ENCODE data around the gene PLXNA4. TPM values are rescaled to one million over a fixed set of nuclear protein-coding genes. Genes with fewer than 3 reads are reported as not detected.

Gene PLXNA4
- total and polyA plus RNA-seq, 9 of the 15 experiments (the other 6 are each of a cell fraction or from before 2014, with no cell fraction given) = under 0.01 to 0.09 TPM; not detected in 7

DNA sequence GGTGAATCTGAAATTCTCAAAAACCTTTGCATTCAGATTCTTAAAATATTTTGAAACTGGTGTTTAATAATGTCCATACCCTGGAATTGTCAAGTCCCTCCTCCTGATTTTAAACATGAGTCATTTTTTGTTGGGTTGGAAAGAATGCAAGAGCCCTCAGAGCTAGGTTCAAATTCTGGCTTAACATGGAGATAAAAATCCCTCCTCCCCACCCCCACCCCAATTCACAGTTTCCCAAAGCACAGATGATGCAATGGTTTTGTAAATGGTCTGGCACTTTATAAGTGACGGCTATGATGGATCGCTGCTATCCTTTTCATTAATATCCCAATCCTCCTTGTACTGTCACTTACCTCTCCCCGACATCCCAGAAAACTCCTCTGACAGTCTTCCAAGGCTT lies 332.8 kb downstream of the PLXNA4 start:
- no peak for FAIRE-seq
- H3K27me3 ChIP-seq (ENCODE audit: control insufficient read depth in 2 of 2, insufficient read depth in 2 of 2, low read length in 2 of 2) = peaks cover 5 to 7% of the 10 kb centered on the region in 2 experiments; a peak in 3 of 5 replicates
- TF ChIP-seq JUND (IDR thresholded peaks at IDR 0.05; ENCODE audit: borderline replicate concordance, low read depth, low read length) (peak; percentile 51), JUND (tag; IDR thresholded peaks at IDR 0.05; ENCODE audit: borderline replicate concordance, low read depth, low read length) (no peak), NFIC (IDR thresholded peaks at IDR 0.05) (no peak), FOSL1 (tag; conservative IDR thresholded peaks at IDR 0.05) (peak; percentile 59; the same call in 1 of the 2 replicates), ATF4 (CRISPR knock-in tag; IDR thresholded peaks at IDR 0.05) (0 out of 2 replicates have a peak, but pooled peaks have one; percentile 28), EP400 (IDR thresholded peaks at IDR 0.05) (no peak), ZNF445 (CRISPR knock-in tag; IDR thresholded peaks at IDR 0.05; ENCODE audit: low read depth) (no peak), TRIM24 (IDR thresholded peaks at IDR 0.05) (peak in 1 of 2 experiments; percentile 38; a peak in 2 of 4 replicates), MEIS2 (IDR thresholded peaks at IDR 0.05; ENCODE audit: partially characterized antibody) (peak; percentile 91), LEF1 (IDR thresholded peaks at IDR 0.05) (peak; percentile 55; the same call in 1 of the 2 replicates), EHMT2 (IDR thresholded peaks at IDR 0.05) (no peak), ZNF644 (tag; IDR thresholded peaks at IDR 0.05; ENCODE audit: low read depth) (no peak)
- TF ChIP-seq, protein P1, sequence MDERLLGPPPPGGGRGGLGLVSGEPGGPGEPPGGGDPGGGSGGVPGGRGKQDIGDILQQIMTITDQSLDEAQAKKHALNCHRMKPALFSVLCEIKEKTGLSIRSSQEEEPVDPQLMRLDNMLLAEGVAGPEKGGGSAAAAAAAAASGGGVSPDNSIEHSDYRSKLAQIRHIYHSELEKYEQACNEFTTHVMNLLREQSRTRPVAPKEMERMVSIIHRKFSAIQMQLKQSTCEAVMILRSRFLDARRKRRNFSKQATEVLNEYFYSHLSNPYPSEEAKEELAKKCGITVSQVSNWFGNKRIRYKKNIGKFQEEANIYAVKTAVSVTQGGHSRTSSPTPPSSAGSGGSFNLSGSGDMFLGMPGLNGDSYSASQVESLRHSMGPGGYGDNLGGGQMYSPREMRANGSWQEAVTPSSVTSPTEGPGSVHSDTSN (CRISPR knock-in tag; IDR thresholded peaks at IDR 0.05; ENCODE audit: low read depth) = peak; percentile 49
- TF ChIP-seq, protein P1 (tag; conservative IDR thresholded peaks at IDR 0.05; ENCODE audit: low read depth) = 0 out of 2 replicates have a peak, but pooled peaks have one; percentile 43
- TF ChIP-seq, protein P2, sequence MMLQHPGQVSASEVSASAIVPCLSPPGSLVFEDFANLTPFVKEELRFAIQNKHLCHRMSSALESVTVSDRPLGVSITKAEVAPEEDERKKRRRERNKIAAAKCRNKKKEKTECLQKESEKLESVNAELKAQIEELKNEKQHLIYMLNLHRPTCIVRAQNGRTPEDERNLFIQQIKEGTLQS (IDR thresholded peaks at IDR 0.05) = peak; percentile 84
- TF ChIP-seq, protein P2 (CRISPR knock-in tag; conservative IDR thresholded peaks at IDR 0.05) = no peak
- TF ChIP-seq, protein P3, sequence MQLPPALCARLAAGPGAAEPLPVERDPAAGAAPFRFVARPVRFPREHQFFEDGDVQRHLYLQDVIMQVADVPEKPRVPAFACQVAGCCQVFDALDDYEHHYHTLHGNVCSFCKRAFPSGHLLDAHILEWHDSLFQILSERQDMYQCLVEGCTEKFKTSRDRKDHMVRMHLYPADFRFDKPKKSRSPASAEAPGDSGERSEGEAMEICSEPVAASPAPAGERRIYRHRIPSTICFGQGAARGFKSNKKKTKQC (CRISPR knock-in tag; IDR thresholded peaks at IDR 0.05) = no peak
- TF ChIP-seq, protein P4, sequence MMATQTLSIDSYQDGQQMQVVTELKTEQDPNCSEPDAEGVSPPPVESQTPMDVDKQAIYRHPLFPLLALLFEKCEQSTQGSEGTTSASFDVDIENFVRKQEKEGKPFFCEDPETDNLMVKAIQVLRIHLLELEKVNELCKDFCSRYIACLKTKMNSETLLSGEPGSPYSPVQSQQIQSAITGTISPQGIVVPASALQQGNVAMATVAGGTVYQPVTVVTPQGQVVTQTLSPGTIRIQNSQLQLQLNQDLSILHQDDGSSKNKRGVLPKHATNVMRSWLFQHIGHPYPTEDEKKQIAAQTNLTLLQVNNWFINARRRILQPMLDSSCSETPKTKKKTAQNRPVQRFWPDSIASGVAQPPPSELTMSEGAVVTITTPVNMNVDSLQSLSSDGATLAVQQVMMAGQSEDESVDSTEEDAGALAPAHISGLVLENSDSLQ (IDR thresholded peaks at IDR 0.05) = peak; percentile 86

More for the DNA sequence above, 332.8 kb downstream of the PLXNA4 start:
- BruUV-seq (replicated peaks) = no TSS peak
- no peaks in the 10 kb centered on the region for H4K20me1 ChIP-seq (replicated peaks; ENCODE audit: control insufficient read depth, insufficient read depth, low read length)
- intact Hi-C loops (cut with micrococcal nuclease) (no loop called here), in situ Hi-C loops (cut with MboI) (no loop called here)
- H3K9me3 ChIP-seq (replicated peaks; ENCODE audit: control insufficient read depth, insufficient read depth, low read depth, low read length) = no peaks in the 10 kb centered on the region
- ChIA-PET POLR2A (interaction anchor here (0.8 to 1.3 kb wide), 3 partner anchors 20 to 56 kb away, joined by 3 to 4 read pairs (median 3); no protein-coding TSS in a partner anchor), CTCF (ENCODE audit: low intra/inter-chr PET ratio) (interaction anchor here (0.7 kb wide), 1 partner anchor 32 kb away, joined by 3 read pairs; no protein-coding TSS in a partner anchor)
- no peak overlapping the region for H3K27ac ChIP-seq (ENCODE audit: extremely low read depth, low read depth, low read length)
- H2AFZ ChIP-seq (ENCODE audit: low read depth, low read length) = no peak overlapping the region
- 0% methylated on average over 3 of the region's 3 CpGs for WGBS (ENCODE audit: insufficient coverage, low coverage, missing lambda C conversion rate)
- H3K79me2 ChIP-seq (ENCODE audit: control insufficient read depth, insufficient read depth, low read length) = no peaks in the 10 kb centered on the region
- DNase-seq (ENCODE audit: extremely low read depth in 1 of 4, low spot score in 3 of 4) (no peak), ATAC-seq (peak; percentile 50; the same call in 2 of the 3 replicates)
- no peak overlapping the region for H3K4me3 ChIP-seq
- no peaks in the 10 kb centered on the region for H3K36me3 ChIP-seq (ENCODE audit: control insufficient read depth, insufficient read depth, low read length)
- H3K4me1 ChIP-seq (replicated peaks in 1 of 2; ENCODE audit: control insufficient read depth in 2 of 2, insufficient read depth in 2 of 2, low read length in 2 of 2) = no peaks in the 10 kb centered on the region
- no peak overlapping the region for H3K4me2 ChIP-seq (ENCODE audit: insufficient read depth, low read length)
- H3K9ac ChIP-seq (ENCODE audit: insufficient read depth in 1 of 2, low read depth in 2 of 2, low read length in 2 of 2) = no peak overlapping the region
- no peaks in the 10 kb centered on the region for H3K9me1 ChIP-seq (ENCODE audit: control insufficient read depth, insufficient read depth, low read length)
